T-helper 1 cell (primary cell): ENCODE measurements around the gene LILRB3.
"Not testable (repeated sequence)": the region's sequence is repeated elsewhere in the genome, so short reads cannot be mapped to it uniquely, and the experiment has no call there.

Experiments used
- DNase-seq, 5 donors: peaks; one replicate each; pipeline ENCODE4 v3.0.0-alpha.2; 2012 to 2020

Gene LILRB3

DNA sequence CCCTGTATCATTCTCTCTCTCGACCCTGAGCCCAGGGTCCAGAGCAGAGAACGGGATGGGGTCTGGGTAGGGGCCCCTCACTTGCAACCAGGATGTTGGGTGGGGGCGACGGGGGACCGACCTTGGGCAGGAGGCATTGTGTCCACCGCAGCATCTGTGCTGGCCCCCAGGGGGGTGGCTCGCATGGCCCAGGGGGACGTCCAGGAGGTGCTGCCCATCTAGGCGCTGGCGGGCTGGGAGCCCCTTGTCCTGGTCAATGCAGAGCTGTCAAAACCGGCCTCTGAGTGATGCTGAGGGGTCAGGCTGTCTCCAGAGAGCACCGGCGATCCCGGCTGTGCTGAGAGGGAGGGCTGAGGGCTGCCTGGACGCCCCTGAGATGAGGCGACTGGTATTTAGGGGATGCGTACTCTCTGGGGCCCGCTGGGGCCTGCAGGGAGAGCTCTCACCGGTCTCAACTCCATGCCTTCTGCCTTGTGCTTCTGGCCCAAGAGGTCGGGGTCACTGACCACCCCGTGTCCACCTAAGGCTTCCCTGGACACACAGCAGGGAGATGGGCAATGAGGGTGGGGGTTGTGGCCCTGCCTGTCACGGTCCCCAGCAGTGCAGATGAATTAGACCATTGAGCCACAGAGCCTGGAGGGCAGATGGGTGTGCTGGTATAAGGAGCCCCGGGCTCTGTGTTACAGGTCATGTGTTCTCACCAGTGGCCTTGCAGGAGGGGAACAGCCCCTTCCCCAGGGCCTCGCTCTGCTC, 13.6 kb downstream of the LILRB3 start:
- no peak for DNase-seq

- DNase-seq: no peak
Measured at GRCh38 chr19:54208784-54209057, 14.1 kb downstream of the LILRB3 start.

DNA sequence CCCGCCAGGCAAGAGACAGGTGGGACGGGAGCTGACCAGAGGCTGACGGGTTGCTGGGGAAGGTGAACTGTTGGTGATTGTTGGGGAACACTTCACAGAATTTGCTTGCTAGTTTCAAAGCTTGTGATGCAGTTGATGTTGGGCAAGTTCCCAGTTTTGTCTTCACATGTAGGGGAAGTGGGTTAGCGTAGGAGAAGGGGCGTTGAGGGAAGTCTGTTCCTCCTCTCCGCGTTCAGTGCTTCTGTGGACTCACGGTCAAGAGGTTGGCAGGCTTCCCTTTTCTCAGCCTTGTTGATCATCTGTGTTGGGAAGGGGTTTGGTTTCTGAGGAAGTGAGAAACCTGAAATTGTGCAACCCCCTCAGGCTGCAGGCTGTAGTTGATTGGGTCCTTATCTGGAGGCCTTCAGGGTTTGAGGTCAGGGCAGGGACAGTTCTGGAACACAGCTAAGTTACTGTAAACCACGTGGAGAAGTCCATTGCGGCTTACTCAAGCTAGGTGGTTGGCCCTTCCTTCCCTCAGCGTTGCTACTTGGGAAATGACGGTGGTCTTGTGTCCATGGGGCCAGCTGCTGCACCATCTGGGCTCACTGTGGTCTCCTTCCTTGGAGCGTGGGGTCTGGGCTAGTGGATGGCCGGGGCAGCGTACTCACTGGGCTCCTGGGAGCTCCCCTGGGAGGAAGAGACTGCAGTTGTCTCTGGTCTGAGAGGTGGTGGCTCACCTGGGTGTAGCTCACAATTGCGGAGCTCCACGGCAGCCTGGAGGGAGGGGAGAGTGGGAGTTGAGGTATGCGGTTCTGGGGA, 14.6 kb downstream of the LILRB3 start:
- DNase-seq: peak in 1 of 5 donors; percentile 60

DNA sequence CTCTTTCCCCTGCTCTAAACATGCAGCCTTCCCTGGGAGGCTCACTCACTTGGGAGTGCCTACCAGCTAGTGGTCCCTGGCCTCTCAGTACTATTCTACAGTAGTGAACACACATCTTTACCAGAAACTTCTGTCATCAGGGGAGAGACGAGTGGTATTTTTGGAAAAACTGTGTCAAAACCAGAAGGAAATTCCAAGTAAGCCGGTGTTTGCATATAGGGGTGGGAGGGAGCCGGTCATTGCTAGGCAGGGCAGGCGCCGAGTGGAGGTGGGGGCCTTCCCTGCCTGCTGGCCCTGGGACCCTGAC, 15.2 kb downstream of the LILRB3 start:
- no peak for DNase-seq

GRCh38 chr19:54207193-54207592, 15.6 kb downstream of the LILRB3 start:
- not testable (repeated sequence) for DNase-seq

DNA sequence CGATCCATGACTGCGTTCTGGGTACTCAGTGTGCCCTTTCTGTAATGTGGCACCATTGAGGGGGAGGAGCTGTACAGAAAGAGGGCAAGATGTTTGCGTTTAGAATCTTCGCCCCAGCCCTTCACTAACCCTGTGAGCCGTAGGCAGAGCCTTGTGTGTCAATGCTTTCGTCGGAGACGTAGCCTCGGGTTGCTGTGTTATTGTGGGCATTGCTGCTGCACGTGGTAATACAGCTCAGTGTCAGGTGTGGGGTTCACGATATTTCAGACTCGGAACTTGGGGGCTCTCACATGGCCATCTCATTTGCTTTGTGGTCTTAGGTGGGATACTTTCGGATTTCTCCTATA, 16.0 kb downstream of the LILRB3 start:
- no peak for DNase-seq

GRCh38 chr19:54206030-54206830, 16.6 kb downstream of the LILRB3 start:
- DNase-seq: no peak

GRCh38 chr19:54204767-54205468, 17.9 kb downstream of the LILRB3 start:
- DNase-seq: no peak

GRCh38 chr19:54203151-54203611, 19.6 kb downstream of the LILRB3 start:
- DNase-seq: no peak

DNA sequence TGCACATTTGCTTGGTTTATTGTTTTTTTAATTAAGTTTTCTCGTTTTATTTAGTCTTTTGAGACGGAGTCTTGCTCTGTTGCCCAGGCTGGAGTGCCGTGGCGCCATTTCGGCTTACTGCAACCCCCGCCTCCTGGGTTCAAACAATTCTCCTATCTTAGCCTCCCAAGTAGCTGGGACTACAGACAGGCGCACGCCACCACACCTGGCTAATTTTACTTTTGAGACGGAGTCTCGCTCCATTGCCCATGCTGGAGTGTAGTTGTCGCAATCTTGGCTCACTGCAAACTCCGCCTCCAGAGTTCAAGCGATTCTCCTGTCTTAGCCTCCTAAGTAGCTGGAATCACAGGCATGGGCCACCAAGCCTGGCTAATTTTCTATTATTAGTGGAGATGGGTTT, 20.8 kb downstream of the LILRB3 start:
- no peak for DNase-seq

DNA sequence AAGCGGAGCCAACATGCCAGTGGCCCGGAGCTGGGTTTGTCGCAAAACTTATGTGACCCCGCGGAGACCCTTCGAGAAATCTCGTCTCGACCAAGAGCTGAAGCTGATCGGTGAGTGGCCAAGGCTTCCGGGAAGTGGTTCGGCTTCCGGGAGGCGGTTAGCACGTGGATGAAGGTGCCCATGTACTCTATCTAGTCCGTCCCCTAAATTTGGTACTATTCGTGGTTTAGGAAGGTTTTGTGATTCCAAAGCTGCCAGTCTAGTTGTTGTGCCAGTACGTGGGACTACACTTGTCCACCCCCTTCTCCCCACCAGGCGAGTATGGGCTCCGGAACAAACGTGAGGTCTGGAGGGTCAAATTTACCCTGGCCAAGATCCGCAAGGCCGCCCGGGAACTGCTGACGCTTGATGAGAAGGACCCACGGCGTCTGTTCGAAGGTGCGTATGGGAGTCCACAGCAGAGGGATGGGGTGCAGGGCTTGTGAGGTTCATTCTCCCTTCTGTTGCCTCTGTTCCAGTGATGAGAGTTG, 21.6 kb downstream of the LILRB3 start:
- no peak for DNase-seq

GRCh38 chr19:54199401-54199800, 23.4 kb downstream of the LILRB3 start:
- no peak for DNase-seq

- no peak for DNase-seq
Measured at GRCh38 chr19:54197121-54197520, 25.7 kb downstream of the LILRB3 start.

GRCh38 chr19:54196536-54196935, 26.3 kb downstream of the LILRB3 start:
- DNase-seq: no peak

GRCh38 chr19:54194463-54194862, 28.3 kb downstream of the LILRB3 start:
- DNase-seq: not testable (repeated sequence)

DNA sequence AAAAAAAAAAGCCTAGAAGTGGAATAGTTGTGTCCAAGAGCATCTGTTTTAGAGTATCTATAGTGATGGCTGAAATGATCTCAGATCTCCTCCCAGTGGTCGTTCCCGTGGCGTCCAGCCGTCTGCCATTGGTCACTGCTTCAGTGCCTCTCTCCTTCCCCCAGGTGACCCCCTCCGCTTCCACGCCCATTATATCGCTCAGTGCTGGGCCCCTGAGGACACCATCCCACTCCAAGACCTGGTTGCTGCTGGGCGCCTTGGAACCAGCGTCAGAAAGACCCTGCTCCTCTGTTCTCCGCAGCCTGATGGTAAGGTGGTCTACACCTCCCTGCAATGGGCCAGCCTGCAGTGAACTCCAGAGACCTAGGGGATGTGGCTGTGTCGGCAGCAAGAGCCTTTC, 29.8 kb downstream of the LILRB3 start:
- no peak for DNase-seq

DNA sequence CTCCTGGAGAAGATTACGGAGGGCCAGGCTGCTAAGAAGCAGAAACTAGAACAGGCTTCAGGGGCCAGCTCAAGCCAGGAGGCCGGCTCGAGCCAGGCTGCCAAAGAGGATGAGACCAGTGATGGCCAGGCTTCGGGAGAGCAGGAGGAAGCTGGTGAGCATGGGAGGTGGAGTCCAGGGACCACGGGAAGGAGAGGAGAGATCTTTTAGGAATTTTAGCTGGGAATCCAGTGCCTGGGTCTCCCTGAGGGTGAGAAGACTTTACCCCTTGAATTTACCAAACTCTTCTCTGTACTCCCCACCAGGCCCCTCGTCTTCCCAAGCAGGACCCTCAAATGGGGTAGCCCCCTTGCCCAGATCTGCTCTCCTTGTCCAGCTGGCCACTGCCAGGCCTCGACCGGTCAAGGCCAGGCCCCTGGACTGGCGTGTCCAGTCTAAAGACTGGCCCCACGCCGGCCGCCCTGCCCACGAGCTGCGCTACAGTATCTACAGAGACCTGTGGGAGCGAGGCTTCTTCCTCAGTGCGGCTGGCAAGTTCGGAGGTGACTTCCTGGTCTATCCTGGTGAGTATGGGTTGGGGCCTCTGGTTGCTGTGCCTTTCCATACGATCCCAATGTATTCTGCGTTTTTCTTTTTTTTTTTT, 30.9 kb downstream of the LILRB3 start:
- DNase-seq: no peak

GRCh38 chr19:54191011-54191810, 31.6 kb downstream of the LILRB3 start, which contains the start of gene TSEN34:
TSS of gene TSEN34 (plus strand) at chr19:54191308. CDS start at chr19:54191365, 57 bp downstream.
- DNase-seq: peak; percentile 82 to 93 (median 84)

GRCh38 chr19:54190503-54191010, 32.2 kb downstream of the LILRB3 start:
- DNase-seq: peak; percentile 100

- DNase-seq: peak; percentile 99 to 100 (median 100)
Measured at GRCh38 chr19:54189735-54190502, 32.9 kb downstream of the LILRB3 start.
